ENCODE data around the gene SGIP1.

The SGIP1 gene

GRCh38 chr1:66527686-66528085, 6.3 kb upstream of the SGIP1 start:
- H2AFZ ChIP-seq (ENCODE audit: low read depth, low read length): no peak overlapping the region
- H3K9me3 ChIP-seq (ENCODE audit: low read length): no peaks in the 10 kb centered on the region
- no peaks in the 10 kb centered on the region for H3K36me3 ChIP-seq (ENCODE audit: insufficient read depth, low read length)
- peaks cover 9% of the 10 kb centered on the region for H3K27me3 ChIP-seq (ENCODE audit: insufficient read depth, low read length)
- H3K4me1 ChIP-seq (ENCODE audit: insufficient read depth, low read length): no peaks in the 10 kb centered on the region
- no peak overlapping the region for H3K4me3 ChIP-seq (ENCODE audit: low read length)

- H3K9me3 ChIP-seq (ENCODE audit: low read length): no peaks in the 10 kb centered on the region
- no peak overlapping the region for H2AFZ ChIP-seq (ENCODE audit: low read depth, low read length)
- no peaks in the 10 kb centered on the region for H3K36me3 ChIP-seq (ENCODE audit: insufficient read depth, low read length)
- H3K27me3 ChIP-seq (ENCODE audit: insufficient read depth, low read length): peaks cover 14% of the 10 kb centered on the region
- no peak overlapping the region for H3K4me3 ChIP-seq (ENCODE audit: low read length)
- H3K4me1 ChIP-seq (ENCODE audit: insufficient read depth, low read length): peaks cover 3% of the 10 kb centered on the region
These were observed 5.4 kb upstream of the SGIP1 start for GRCh38 chr1:66528580-66528979.

GRCh38 chr1:66532214-66532613, 1.7 kb upstream of the SGIP1 start:
- Histone ChIP-seq H3K9me3 (ENCODE audit: low read length) (no peaks in the 10 kb centered on the region), H2AFZ (ENCODE audit: low read depth, low read length) (no peak overlapping the region), H3K4me3 (ENCODE audit: low read length) (no peak overlapping the region), H3K36me3 (ENCODE audit: insufficient read depth, low read length) (no peaks in the 10 kb centered on the region), H3K27me3 (ENCODE audit: insufficient read depth, low read length) (peaks cover 30% of the 10 kb centered on the region), H3K4me1 (ENCODE audit: insufficient read depth, low read length) (peaks cover 6% of the 10 kb centered on the region)

- Histone ChIP-seq H3K4me3 (ENCODE audit: low read length) (peak overlapping the region; percentile 26), H2AFZ (ENCODE audit: low read depth, low read length) (peak overlapping the region; percentile 51), H3K9me3 (ENCODE audit: low read length) (no peaks in the 10 kb centered on the region), H3K27me3 (ENCODE audit: insufficient read depth, low read length) (peaks cover 30% of the 10 kb centered on the region), H3K4me1 (ENCODE audit: insufficient read depth, low read length) (peaks cover 6% of the 10 kb centered on the region), H3K36me3 (ENCODE audit: insufficient read depth, low read length) (no peaks in the 10 kb centered on the region)
These were observed 862 bp upstream of the SGIP1 start for GRCh38 chr1:66532798-66533783.

GRCh38 chr1:66535061-66535460, 1.1 kb downstream of the SGIP1 start:
- peaks cover 6% of the 10 kb centered on the region for H3K4me1 ChIP-seq (ENCODE audit: insufficient read depth, low read length)
- H3K36me3 ChIP-seq (ENCODE audit: insufficient read depth, low read length): no peaks in the 10 kb centered on the region
- H3K4me3 ChIP-seq (ENCODE audit: low read length): no peak overlapping the region
- no peaks in the 10 kb centered on the region for H3K9me3 ChIP-seq (ENCODE audit: low read length)
- peaks cover 30% of the 10 kb centered on the region for H3K27me3 ChIP-seq (ENCODE audit: insufficient read depth, low read length)
- H2AFZ ChIP-seq (ENCODE audit: low read depth, low read length): no peak overlapping the region

- Histone ChIP-seq H3K4me3 (ENCODE audit: low read length) (no peak overlapping the region), H3K4me1 (ENCODE audit: insufficient read depth, low read length) (peaks cover 6% of the 10 kb centered on the region), H3K36me3 (ENCODE audit: insufficient read depth, low read length) (no peaks in the 10 kb centered on the region), H3K9me3 (ENCODE audit: low read length) (no peaks in the 10 kb centered on the region), H2AFZ (ENCODE audit: low read depth, low read length) (no peak overlapping the region), H3K27me3 (ENCODE audit: insufficient read depth, low read length) (peaks cover 30% of the 10 kb centered on the region)
These were observed 1.9 kb downstream of the SGIP1 start for GRCh38 chr1:66535853-66536252.

- Histone ChIP-seq H3K9me3 (ENCODE audit: low read length) (no peaks in the 10 kb centered on the region), H3K4me3 (ENCODE audit: low read length) (no peak overlapping the region), H2AFZ (ENCODE audit: low read depth, low read length) (no peak overlapping the region), H3K4me1 (ENCODE audit: insufficient read depth, low read length) (peaks cover 6% of the 10 kb centered on the region), H3K36me3 (ENCODE audit: insufficient read depth, low read length) (no peaks in the 10 kb centered on the region), H3K27me3 (ENCODE audit: insufficient read depth, low read length) (peaks cover 20% of the 10 kb centered on the region)
These were observed 3.8 kb downstream of the SGIP1 start for GRCh38 chr1:66537718-66538117.

- H3K27me3 ChIP-seq (ENCODE audit: insufficient read depth, low read length): peaks cover 9% of the 10 kb centered on the region
- no peaks in the 10 kb centered on the region for H3K9me3 ChIP-seq (ENCODE audit: low read length)
- no peak overlapping the region for H2AFZ ChIP-seq (ENCODE audit: low read depth, low read length)
- H3K36me3 ChIP-seq (ENCODE audit: insufficient read depth, low read length): no peaks in the 10 kb centered on the region
- no peaks in the 10 kb centered on the region for H3K4me1 ChIP-seq (ENCODE audit: insufficient read depth, low read length)
- no peak overlapping the region for H3K4me3 ChIP-seq (ENCODE audit: low read length)
These were observed 5.5 kb downstream of the SGIP1 start for GRCh38 chr1:66539491-66539890.

- Histone ChIP-seq H2AFZ (ENCODE audit: low read depth, low read length) (no peak overlapping the region), H3K4me3 (ENCODE audit: low read length) (no peak overlapping the region), H3K9me3 (ENCODE audit: low read length) (no peaks in the 10 kb centered on the region), H3K36me3 (ENCODE audit: insufficient read depth, low read length) (no peaks in the 10 kb centered on the region), H3K4me1 (ENCODE audit: insufficient read depth, low read length) (no peaks in the 10 kb centered on the region), H3K27me3 (ENCODE audit: insufficient read depth, low read length) (no peaks in the 10 kb centered on the region)
These were observed 6.6 kb downstream of the SGIP1 start for GRCh38 chr1:66540434-66541032.

GRCh38 chr1:66542314-66542713, 8.4 kb downstream of the SGIP1 start:
- Histone ChIP-seq H3K27me3 (ENCODE audit: insufficient read depth, low read length) (no peaks in the 10 kb centered on the region), H3K36me3 (ENCODE audit: insufficient read depth, low read length) (no peaks in the 10 kb centered on the region), H3K9me3 (ENCODE audit: low read length) (no peaks in the 10 kb centered on the region), H3K4me3 (ENCODE audit: low read length) (no peak overlapping the region), H3K4me1 (ENCODE audit: insufficient read depth, low read length) (no peaks in the 10 kb centered on the region), H2AFZ (ENCODE audit: low read depth, low read length) (no peak overlapping the region)

- Histone ChIP-seq H3K36me3 (ENCODE audit: insufficient read depth, low read length) (no peaks in the 10 kb centered on the region), H3K4me3 (ENCODE audit: low read length) (no peak overlapping the region), H3K9me3 (ENCODE audit: low read length) (no peaks in the 10 kb centered on the region), H3K27me3 (ENCODE audit: insufficient read depth, low read length) (no peaks in the 10 kb centered on the region), H3K4me1 (ENCODE audit: insufficient read depth, low read length) (no peaks in the 10 kb centered on the region), H2AFZ (ENCODE audit: low read depth, low read length) (no peak overlapping the region)
These were observed 9.1 kb downstream of the SGIP1 start for GRCh38 chr1:66542811-66543767.

- no peaks in the 10 kb centered on the region for H3K27me3 ChIP-seq (ENCODE audit: insufficient read depth, low read length)
- H3K4me3 ChIP-seq (ENCODE audit: low read length): no peak overlapping the region
- no peak overlapping the region for H2AFZ ChIP-seq (ENCODE audit: low read depth, low read length)
- no peaks in the 10 kb centered on the region for H3K4me1 ChIP-seq (ENCODE audit: insufficient read depth, low read length)
- H3K36me3 ChIP-seq (ENCODE audit: insufficient read depth, low read length): no peaks in the 10 kb centered on the region
- H3K9me3 ChIP-seq (ENCODE audit: low read length): no peaks in the 10 kb centered on the region
These were observed 12.3 kb downstream of the SGIP1 start for GRCh38 chr1:66546047-66546810.
